Ovary (tissue), 9 donors: ENCODE data around the gene DYDC1. TPM values are rescaled to one million over a fixed set of nuclear protein-coding genes. Genes with fewer than 3 reads are reported as not detected.

Source experiments
- DNase-seq, 5 donors: peaks; one replicate each; pipeline ENCODE4 v3.0.0-alpha.2; 2019 to 2020
- H3K27ac ChIP-seq, 2 donors: fragments of 200-600 bp; one replicate each; pipeline versions ENCODE4 v1.5.1 to v1.8.0; 2019 to 2022
- H3K27me3 ChIP-seq: fragments of 200-600 bp; one replicate; pipeline ENCODE4 v1.8.0; 2022
- H3K36me3 ChIP-seq: fragments of 200-600 bp; sonication (generic); one replicate; pipeline ENCODE4 v1.5.1; 2019
- H3K4me1 ChIP-seq: one replicate; pipeline ENCODE4 v1.8.1; 2013; ENCODE audit warnings: mild to moderate bottlenecking, moderate library complexity; ENCODE audit not compliant: insufficient read depth
- H3K4me3 ChIP-seq: fragments of 200-600 bp; sonication (generic); one replicate; pipeline ENCODE4 v1.5.1; 2017
- H3K9me3 ChIP-seq, 2 donors: fragments of 200-600 bp in 1 of 2; sonication (generic) in 1 of 2; one replicate each; pipeline versions ENCODE4 v1.5.1 to v1.8.1; 2013 to 2019; ENCODE audit warnings: mild to moderate bottlenecking in 1 of 2, moderate library complexity in 1 of 2
- EP300 ChIP-seq: sonication (generic); formaldehyde crosslinking; IDR thresholded peaks from one replicate; pipeline ENCODE4 v1.6.1; 2017; ENCODE audit warnings: antibody characterized with exemption
- POLR2A ChIP-seq: fragments of 450-650 bp; IDR thresholded peaks from one replicate; pipeline ENCODE4 v1.6.1; 2017; ENCODE audit warnings: antibody characterized with exemption, mild to moderate bottlenecking, moderate library complexity
- WGBS, 3 donors: extraction: QIAGEN DNeasy Blood & Tissue Kit in 1 of 3; methylation state at CpG; one replicate each; pipeline versions ENCODE4 v1.1.5 to v1.1.7; 2013 to 2017; 5-methylcytosine and 5-hydroxymethylcytosine counted together
- intact Hi-C, 4 donors: fragments of 100-400 bp; cut with DNase I; formaldehyde crosslinking; loops; one replicate each; pipeline versions ENCODE4 v1.11.0 to v1.15.1; 2022 to 2023
- polyA plus RNA-seq, 2 donors: library from polyadenylated mRNA; stranded (reverse); fragments of 200-250 nt in 1 of 2; fragments of 350-450 nt in 1 of 2; fragmentation: Illumina TruSeq in 1 of 2; extraction: RNeasy Lipid Tissue Mini Kit (QIAGEN cat#74804) in 1 of 2; gene quantifications; one replicate each; pipeline ENCODE4 v1.2.3, GENCODE V29; 2013 to 2014
- total RNA-seq, 7 donors: library from RNA; depleted of rRNA in 2 of 7; stranded (reverse); fragments of >200 nt in 2 of 7; fragmentation: NEBNext Ultra II Directional in 3 of 7; extraction: Animal tissue kit (Norgen Biotek cat#: 25700) in 3 of 7; gene quantifications; one replicate each; pipeline versions ENCODE4 v1.1.0 to v1.2.4, GENCODE V29; 2016 to 2023
- TF ChIP-seq, protein P1 (sequence below), 3 donors: fragments of 450-650 bp in 2 of 3; fragments of 200-600 bp in 1 of 3; IDR thresholded peaks; one replicate each; pipeline versions ENCODE4 v1.5.1 to v1.8.0; 2016 to 2022; ENCODE audit warnings: antibody characterized with exemption in 3 of 3, mild to moderate bottlenecking in 1 of 3
- donor health status: DM: no; HTN: no; CAD: no; lungs with moderate emphysema.
- donor health status: DM: no; HTN: no; CAD: no.
- donor health status: Bipolar disorder and iron deficiency.
- donor health status: DM: yes; HTN: yes; CAD: no.
- donor health status: DM: no; HTN: no; CAD: no.
- donor health status: DM: yes; HTN: yes; CAD: no.

DYDC1 gene
- total and polyA plus RNA-seq, 9 donors: 0.33 to 3.8 (median 0.72) TPM; not detected in 6

DNA sequence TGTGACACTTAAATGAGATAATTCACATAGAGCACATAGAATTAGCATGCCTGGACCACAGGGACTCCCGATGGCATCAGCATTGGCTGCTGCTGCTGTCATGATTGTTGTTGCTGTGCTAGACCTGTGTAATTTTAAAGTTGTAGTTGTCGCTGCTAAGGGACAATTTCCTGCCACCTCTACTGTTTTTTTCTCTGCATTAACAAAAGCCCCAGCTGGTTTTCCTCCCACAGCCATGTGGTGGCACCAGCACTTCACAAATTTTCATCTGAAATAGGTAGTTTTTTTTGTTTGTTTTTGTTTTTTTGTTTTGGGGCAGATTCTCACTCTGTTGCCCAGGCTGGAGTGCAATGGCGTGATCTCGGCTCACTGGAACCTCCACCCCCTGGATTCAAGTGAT, 26.4 kb upstream of the DYDC1 start:
- 6 to 7% (median 7%) methylated on average over 4 of the region's 4 CpGs for WGBS, 3 donors
- DNase-seq: peak; percentile 21 to 50 (median 32)
- Histone ChIP-seq H3K4me3 (no peak overlapping the region), H3K36me3 (no peaks in the 10 kb centered on the region), H3K4me1 (no peaks in the 10 kb centered on the region), H3K27ac (no peak overlapping the region), H3K27me3 (no peaks in the 10 kb centered on the region), H3K9me3 (no peaks in the 10 kb centered on the region)
- intact Hi-C loops: loop anchor here in 1 of 4 donors (10.0 kb wide), 1 partner anchor 62 kb away; no protein-coding TSS in a partner anchor
- no peak for TF ChIP-seq POLR2A
- TF ChIP-seq, protein P1, sequence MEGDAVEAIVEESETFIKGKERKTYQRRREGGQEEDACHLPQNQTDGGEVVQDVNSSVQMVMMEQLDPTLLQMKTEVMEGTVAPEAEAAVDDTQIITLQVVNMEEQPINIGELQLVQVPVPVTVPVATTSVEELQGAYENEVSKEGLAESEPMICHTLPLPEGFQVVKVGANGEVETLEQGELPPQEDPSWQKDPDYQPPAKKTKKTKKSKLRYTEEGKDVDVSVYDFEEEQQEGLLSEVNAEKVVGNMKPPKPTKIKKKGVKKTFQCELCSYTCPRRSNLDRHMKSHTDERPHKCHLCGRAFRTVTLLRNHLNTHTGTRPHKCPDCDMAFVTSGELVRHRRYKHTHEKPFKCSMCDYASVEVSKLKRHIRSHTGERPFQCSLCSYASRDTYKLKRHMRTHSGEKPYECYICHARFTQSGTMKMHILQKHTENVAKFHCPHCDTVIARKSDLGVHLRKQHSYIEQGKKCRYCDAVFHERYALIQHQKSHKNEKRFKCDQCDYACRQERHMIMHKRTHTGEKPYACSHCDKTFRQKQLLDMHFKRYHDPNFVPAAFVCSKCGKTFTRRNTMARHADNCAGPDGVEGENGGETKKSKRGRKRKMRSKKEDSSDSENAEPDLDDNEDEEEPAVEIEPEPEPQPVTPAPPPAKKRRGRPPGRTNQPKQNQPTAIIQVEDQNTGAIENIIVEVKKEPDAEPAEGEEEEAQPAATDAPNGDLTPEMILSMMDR (IDR thresholded peaks at IDR 0.05): peak; percentile 18 to 55 (median 47)

DNA sequence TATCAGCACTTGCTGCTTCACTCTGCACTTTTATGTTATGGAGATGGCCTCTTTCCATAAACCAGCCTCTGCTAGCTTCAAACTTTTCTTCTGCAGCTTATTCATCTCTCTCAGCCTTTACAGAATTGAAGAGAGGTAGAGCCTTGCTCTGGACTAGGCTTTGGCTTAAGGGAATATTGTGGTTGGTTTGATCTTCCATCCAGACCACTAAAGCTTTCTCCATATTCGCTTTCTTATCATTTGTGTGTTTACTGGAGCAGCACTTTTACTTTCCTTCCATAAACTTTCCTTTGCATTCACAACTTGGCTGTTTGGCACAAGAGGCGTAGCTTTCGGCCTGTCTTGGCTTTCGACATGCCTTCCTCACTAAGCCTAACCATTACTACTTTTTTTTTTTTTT, 23.6 kb upstream of the DYDC1 start:
- H3K9me3 ChIP-seq: no peaks in the 10 kb centered on the region
- H3K4me1 ChIP-seq: no peaks in the 10 kb centered on the region
- intact Hi-C loops: loop anchor here in 1 of 4 donors (10.0 kb wide), 1 partner anchor 65 kb away; no protein-coding TSS in a partner anchor
- no peak overlapping the region for H3K4me3 ChIP-seq
- no peaks in the 10 kb centered on the region for H3K36me3 ChIP-seq
- 71 to 75% (median 73%) methylated on average over 4 of the region's 4 CpGs for WGBS, 3 donors
- no peak overlapping the region for H3K27ac ChIP-seq
- no peaks in the 10 kb centered on the region for H3K27me3 ChIP-seq
- DNase-seq: no peak
- TF ChIP-seq, protein P1 (IDR thresholded peaks at IDR 0.05): no peak
- TF ChIP-seq EP300 (no peak), POLR2A (no peak)

DNA sequence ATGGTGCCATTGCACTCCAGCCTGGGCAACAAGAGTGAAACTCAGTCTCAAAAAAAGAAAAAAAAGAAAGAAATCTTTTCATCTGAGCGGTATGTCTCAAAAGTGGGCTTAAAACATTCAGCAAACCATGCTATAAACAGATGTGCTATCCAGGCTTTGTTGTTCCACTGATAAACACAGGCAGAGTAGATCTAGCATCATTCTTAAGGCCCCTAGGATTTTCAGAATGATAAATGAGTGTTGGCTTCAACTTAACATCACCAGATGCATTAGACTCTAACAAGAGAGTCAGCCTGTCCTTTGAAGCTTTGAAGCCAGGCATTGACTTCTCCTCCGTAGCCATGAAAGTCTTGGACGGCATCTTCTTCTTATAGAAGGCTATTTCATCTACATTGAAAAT, 23.1 kb upstream of the DYDC1 start:
- no peak overlapping the region for H3K4me3 ChIP-seq
- no peaks in the 10 kb centered on the region for H3K9me3 ChIP-seq
- TF ChIP-seq EP300 (no peak), POLR2A (no peak)
- TF ChIP-seq, protein P1 (IDR thresholded peaks at IDR 0.05): no peak
- H3K36me3 ChIP-seq: no peaks in the 10 kb centered on the region
- no peaks in the 10 kb centered on the region for H3K27me3 ChIP-seq
- H3K27ac ChIP-seq: no peak overlapping the region
- no peaks in the 10 kb centered on the region for H3K4me1 ChIP-seq
- 26 to 69% (median 48%) methylated on average over 3 of the region's 3 CpGs for WGBS, 3 donors
- no peak for DNase-seq
- intact Hi-C loops: loop anchor here in 1 of 4 donors (10.0 kb wide), 1 partner anchor 65 kb away; no protein-coding TSS in a partner anchor

DNA sequence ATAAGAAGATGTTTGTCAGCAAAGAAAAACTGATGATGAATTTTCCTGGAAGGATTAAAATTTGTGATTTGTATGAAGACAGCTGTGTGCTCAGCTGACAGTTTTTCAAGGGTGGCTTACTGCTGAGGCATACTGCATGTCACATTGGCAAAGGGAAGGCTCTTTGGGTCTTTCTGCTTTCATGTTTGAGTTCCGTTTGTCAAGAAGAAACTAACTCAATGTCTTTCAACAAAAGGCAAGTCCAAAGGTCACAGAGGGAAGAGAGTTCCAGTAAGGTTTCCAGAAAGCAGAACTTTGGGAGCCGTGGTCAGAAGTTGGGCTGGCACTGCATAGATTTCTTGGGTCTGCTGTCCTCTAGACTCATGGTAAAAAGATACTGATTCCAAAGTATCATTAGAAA, 16.9 kb upstream of the DYDC1 start:
- H3K4me3 ChIP-seq: no peak overlapping the region
- 80 to 85% (median 81%) methylated on average over 2 of the region's 2 CpGs for WGBS, 3 donors
- H3K9me3 ChIP-seq: no peaks in the 10 kb centered on the region
- no peak for TF ChIP-seq EP300
- TF ChIP-seq, protein P1 (IDR thresholded peaks at IDR 0.05): no peak
- no peak for TF ChIP-seq POLR2A
- no peak overlapping the region for H3K27ac ChIP-seq
- no peaks in the 10 kb centered on the region for H3K27me3 ChIP-seq
- DNase-seq: no peak
- no peaks in the 10 kb centered on the region for H3K4me1 ChIP-seq
- intact Hi-C loops: no loop called here
- H3K36me3 ChIP-seq: no peaks in the 10 kb centered on the region
